PC-3 (cell line): ENCODE data around the gene RPS6KC1.

ENCODE experiments used
- CTCF ChIP-seq: fragments of 300-600 bp; sonication (generic); conservative IDR thresholded peaks from 2 replicates; pipeline ENCODE4 v1.5.1; 2017; ENCODE audit warnings: antibody characterized with exemption, low read depth, mild to moderate bottlenecking, low read length
- EZH2 ChIP-seq: fragments of 300-600 bp; sonication (generic); IDR thresholded peaks from one replicate; pipeline ENCODE4 v1.6.1; 2017; ENCODE audit warnings: antibody characterized with exemption, mild to moderate bottlenecking, low read length; ENCODE audit not compliant: unreplicated experiment

- TF ChIP-seq CTCF (no peak), EZH2 (no peak)
These were observed 87.9 kb downstream of the RPS6KC1 start for GRCh38 chr1:213138892-213139291.
